ENCODE measurements around the gene RETREG1.

DNA sequence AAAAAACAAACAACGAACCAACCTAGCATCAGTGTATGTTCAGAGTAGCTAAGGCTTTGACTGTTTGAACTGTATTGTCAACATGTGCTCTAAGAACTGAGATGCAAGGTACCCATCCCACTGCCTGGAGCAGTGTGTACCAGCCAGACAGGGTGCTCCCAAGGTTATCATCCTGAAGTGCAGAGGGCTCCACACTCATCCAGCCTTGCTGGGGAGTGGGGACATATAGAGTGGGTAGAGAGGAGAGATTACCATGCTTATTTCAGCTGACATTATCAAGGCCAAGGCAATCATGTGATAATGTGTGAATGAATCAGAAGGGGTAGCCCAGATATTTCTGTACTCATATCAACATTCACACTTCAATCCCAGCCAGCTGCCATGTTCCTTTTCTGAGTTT, 82.5 kb downstream of the RETREG1 start:
- TF ChIP-seq, protein P1, sequence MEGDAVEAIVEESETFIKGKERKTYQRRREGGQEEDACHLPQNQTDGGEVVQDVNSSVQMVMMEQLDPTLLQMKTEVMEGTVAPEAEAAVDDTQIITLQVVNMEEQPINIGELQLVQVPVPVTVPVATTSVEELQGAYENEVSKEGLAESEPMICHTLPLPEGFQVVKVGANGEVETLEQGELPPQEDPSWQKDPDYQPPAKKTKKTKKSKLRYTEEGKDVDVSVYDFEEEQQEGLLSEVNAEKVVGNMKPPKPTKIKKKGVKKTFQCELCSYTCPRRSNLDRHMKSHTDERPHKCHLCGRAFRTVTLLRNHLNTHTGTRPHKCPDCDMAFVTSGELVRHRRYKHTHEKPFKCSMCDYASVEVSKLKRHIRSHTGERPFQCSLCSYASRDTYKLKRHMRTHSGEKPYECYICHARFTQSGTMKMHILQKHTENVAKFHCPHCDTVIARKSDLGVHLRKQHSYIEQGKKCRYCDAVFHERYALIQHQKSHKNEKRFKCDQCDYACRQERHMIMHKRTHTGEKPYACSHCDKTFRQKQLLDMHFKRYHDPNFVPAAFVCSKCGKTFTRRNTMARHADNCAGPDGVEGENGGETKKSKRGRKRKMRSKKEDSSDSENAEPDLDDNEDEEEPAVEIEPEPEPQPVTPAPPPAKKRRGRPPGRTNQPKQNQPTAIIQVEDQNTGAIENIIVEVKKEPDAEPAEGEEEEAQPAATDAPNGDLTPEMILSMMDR (IDR thresholded peaks at IDR 0.05): no peak
- no peak for TF ChIP-seq POLR2A (IDR thresholded peaks at IDR 0.05)

Data from Peyer's patch (tissue), 4 donors.